BLaER1 (cell line): Measurements from ENCODE around the gene MRPL17.
"Not testable (repeated sequence)": the region's sequence is repeated elsewhere in the genome, so short reads cannot be mapped to it uniquely, and the experiment has no call there.

Experiments used
- H3K27ac ChIP-seq: shearing (Covaris generic); formaldehyde crosslinking; 2 replicates; pipeline ENCODE4 v1.8.1; 2022
- H3K27me3 ChIP-seq: shearing (Covaris generic); formaldehyde crosslinking; 2 replicates; pipeline ENCODE4 v1.8.1; 2022
- H3K36me3 ChIP-seq: shearing (Covaris generic); formaldehyde crosslinking; 2 replicates; pipeline ENCODE4 v1.8.1; 2022
- H3K4me1 ChIP-seq: shearing (Covaris generic); formaldehyde crosslinking; 2 replicates; pipeline ENCODE4 v1.8.1; 2022
- H3K4me2 ChIP-seq: shearing (Covaris generic); formaldehyde crosslinking; 2 replicates; pipeline ENCODE4 v1.8.1; 2022
- H3K4me3 ChIP-seq: shearing (Covaris generic); formaldehyde crosslinking; 2 replicates; pipeline ENCODE4 v1.8.1; 2022
- H3K9ac ChIP-seq: shearing (Covaris generic); formaldehyde crosslinking; 2 replicates; pipeline ENCODE4 v1.8.1; 2022
- H3K9me3 ChIP-seq: shearing (Covaris generic); formaldehyde crosslinking; 2 replicates; pipeline ENCODE4 v1.8.1; 2022
- H4K20me1 ChIP-seq: shearing (Covaris generic); formaldehyde crosslinking; 2 replicates; pipeline ENCODE4 v1.8.1; 2022
- Cebpa-rat ChIP-seq: shearing (Covaris generic); IDR thresholded peaks from 2 replicates; pipeline ENCODE4 v1.8.1; 2022

The MRPL17 gene

GRCh38 chr11:6705905-6706535 is 22.9 kb upstream of the MRPL17 start:
- Histone ChIP-seq H3K36me3 (no peaks in the 10 kb centered on the region), H4K20me1 (no peaks in the 10 kb centered on the region), H3K4me2 (no peak overlapping the region), H3K27me3 (no peaks in the 10 kb centered on the region), H3K9me3 (no peaks in the 10 kb centered on the region), H3K4me1 (no peaks in the 10 kb centered on the region), H3K4me3 (no peak overlapping the region), H3K9ac (no peak overlapping the region), H3K27ac (no peak overlapping the region)
- no peak for TF ChIP-seq Cebpa-rat

GRCh38 chr11:6703247-6704063 is 20.3 kb upstream of the MRPL17 start:
- Histone ChIP-seq H3K4me2 (no peak overlapping the region), H4K20me1 (no peaks in the 10 kb centered on the region), H3K9me3 (no peaks in the 10 kb centered on the region), H3K27ac (no peak overlapping the region), H3K36me3 (no peaks in the 10 kb centered on the region), H3K4me1 (no peaks in the 10 kb centered on the region), H3K4me3 (no peak overlapping the region), H3K27me3 (no peaks in the 10 kb centered on the region), H3K9ac (no peak overlapping the region)
- peak; percentile 81 for TF ChIP-seq Cebpa-rat

DNA sequence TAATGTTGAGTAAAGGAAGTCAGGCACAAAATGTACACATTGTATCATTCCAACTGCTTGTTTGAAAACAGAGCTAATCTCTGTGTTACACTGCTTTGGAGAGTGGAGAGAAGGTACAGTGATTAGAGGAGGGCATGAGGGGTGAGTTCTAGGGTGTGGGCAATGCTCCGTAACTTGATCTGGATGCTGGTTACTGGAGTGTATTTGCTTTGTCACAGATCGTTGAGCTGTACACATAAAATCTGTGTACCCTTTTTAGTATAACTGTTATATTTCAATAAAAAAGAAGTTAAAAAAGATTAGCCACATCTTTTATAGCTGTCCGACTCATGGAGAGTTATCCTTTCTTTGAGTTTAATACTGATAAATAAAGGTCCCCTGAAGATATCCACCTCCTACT is 18.8 kb upstream of the MRPL17 start:
- H3K9ac ChIP-seq, H4K20me1 ChIP-seq, H3K4me3 ChIP-seq: not testable (repeated sequence)

GRCh38 chr11:6695377-6695776 is 12.2 kb upstream of the MRPL17 start:
- H4K20me1 ChIP-seq, result no peaks in the 10 kb centered on the region
- H3K36me3 ChIP-seq, result no peaks in the 10 kb centered on the region
- H3K4me1 ChIP-seq, result peaks cover 8% of the 10 kb centered on the region; the same call in 1 of the 2 replicates
- no peaks in the 10 kb centered on the region for H3K27me3 ChIP-seq
- H3K9me3 ChIP-seq, result no peaks in the 10 kb centered on the region
- TF ChIP-seq Cebpa-rat, result no peak
- no peak overlapping the region for H3K9ac ChIP-seq
- H3K4me3 ChIP-seq, result no peak overlapping the region
- no peak overlapping the region for H3K4me2 ChIP-seq
- no peak overlapping the region for H3K27ac ChIP-seq

More for the DNA sequence above, 18.8 kb upstream of the MRPL17 start:
- not testable (repeated sequence) for H3K4me2 ChIP-seq, H3K27ac ChIP-seq, H3K36me3 ChIP-seq, H3K27me3 ChIP-seq, H3K4me1 ChIP-seq, H3K9me3 ChIP-seq

- Histone ChIP-seq H3K4me2 (no peak overlapping the region), H3K27me3 (no peaks in the 10 kb centered on the region), H3K4me1 (peaks cover 8% of the 10 kb centered on the region; the same call in 1 of the 2 replicates), H3K9me3 (peaks cover 5% of the 10 kb centered on the region; the same call in 1 of the 2 replicates), H3K27ac (no peak overlapping the region), H3K4me3 (no peak overlapping the region), H4K20me1 (no peaks in the 10 kb centered on the region), H3K36me3 (no peaks in the 10 kb centered on the region), H3K9ac (no peak overlapping the region)
- no peak for TF ChIP-seq Cebpa-rat
Observed at GRCh38 chr11:6694229-6694535, 11.0 kb upstream of the MRPL17 start.

DNA sequence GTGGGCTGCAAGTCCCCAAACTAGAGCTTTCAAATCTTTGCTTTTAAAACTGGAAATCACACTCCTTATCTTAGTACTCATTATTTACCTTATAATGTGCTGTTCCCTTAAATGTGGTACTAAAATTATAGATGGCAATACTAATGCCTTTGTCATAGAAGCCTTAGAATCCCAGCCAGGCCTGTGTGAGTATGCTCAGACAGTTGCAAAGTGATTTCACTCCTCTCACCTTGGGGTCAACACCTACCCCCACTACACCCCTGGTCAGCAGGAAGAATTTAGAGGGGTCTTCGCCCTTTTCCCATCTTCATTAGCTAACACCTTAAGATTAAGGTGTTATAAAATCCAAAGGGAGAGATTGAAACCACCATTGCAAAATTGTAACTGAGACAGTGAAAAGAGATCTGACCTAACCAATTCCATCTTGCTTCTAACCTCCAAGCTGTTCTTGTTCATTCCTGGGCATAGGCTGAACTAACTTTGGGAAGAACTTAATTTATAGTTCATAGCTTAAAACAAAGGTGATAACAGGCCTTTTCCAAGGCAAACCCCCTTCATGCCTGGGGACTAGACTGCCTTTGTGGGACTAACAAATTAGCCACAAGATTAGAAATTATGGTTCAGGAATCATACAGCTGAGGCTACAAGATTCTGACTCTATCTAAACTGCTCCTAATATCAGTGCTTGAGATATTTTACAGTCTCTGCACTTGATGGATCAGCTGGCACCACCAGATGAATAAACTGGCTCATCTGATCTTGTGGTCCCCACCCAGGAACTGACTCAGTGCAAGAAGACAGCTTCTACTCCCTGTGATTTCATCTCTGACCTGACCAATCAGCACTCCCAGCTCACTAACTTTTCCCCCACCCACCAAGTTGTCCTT is 10.4 kb upstream of the MRPL17 start:
- Histone ChIP-seq H3K27ac (no peak overlapping the region), H3K4me1 (peaks cover 8% of the 10 kb centered on the region; the same call in 1 of the 2 replicates), H4K20me1 (no peaks in the 10 kb centered on the region), H3K4me3 (no peak overlapping the region), H3K9ac (no peak overlapping the region), H3K27me3 (no peaks in the 10 kb centered on the region), H3K9me3 (peaks cover 5% of the 10 kb centered on the region; the same call in 1 of the 2 replicates), H3K36me3 (no peaks in the 10 kb centered on the region), H3K4me2 (0 out of 2 replicates have a peak overlapping the region, but pooled peaks have one; percentile 14)
- no peak for TF ChIP-seq Cebpa-rat

DNA sequence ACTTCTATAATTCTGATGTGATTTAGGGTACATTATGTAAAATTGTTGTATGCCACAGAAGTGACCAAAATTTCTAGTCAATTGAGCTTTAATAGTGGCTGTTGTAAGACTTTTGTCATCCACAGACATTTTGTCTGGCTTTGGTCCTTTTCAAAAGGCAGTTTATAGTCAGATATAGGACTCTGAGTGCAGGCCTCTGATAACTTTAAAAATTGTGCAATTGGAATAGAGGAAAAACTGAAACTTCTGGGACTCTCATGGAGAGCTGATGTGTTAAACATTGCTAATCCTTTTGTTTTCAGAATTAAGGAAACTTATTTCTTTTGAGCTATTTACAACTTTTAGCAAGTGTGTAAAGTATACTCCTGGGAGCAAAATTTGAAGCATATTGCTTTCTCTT is 9.0 kb upstream of the MRPL17 start:
- H3K9ac ChIP-seq, result no peak overlapping the region
- no peak overlapping the region for H3K27ac ChIP-seq
- no peaks in the 10 kb centered on the region for H3K27me3 ChIP-seq
- no peak overlapping the region for H3K4me3 ChIP-seq
- peaks cover 5% of the 10 kb centered on the region; the same call in 1 of the 2 replicates for H3K9me3 ChIP-seq
- H4K20me1 ChIP-seq, result no peaks in the 10 kb centered on the region
- TF ChIP-seq Cebpa-rat, result no peak
- peaks cover 8% of the 10 kb centered on the region; the same call in 1 of the 2 replicates for H3K4me1 ChIP-seq
- no peak overlapping the region for H3K4me2 ChIP-seq
- no peaks in the 10 kb centered on the region for H3K36me3 ChIP-seq

- H4K20me1 ChIP-seq, H3K27ac ChIP-seq, H3K36me3 ChIP-seq, H3K4me2 ChIP-seq, H3K9ac ChIP-seq, H3K27me3 ChIP-seq, H3K4me1 ChIP-seq, H3K9me3 ChIP-seq, H3K4me3 ChIP-seq: not testable (repeated sequence)
Observed at GRCh38 chr11:6690431-6691132, 7.4 kb upstream of the MRPL17 start.

- H3K9ac ChIP-seq, result no peak overlapping the region
- TF ChIP-seq Cebpa-rat, result no peak
Observed at GRCh38 chr11:6687876-6688275, 4.7 kb upstream of the MRPL17 start.

More at GRCh38 chr11:6687876-6688275, 4.7 kb upstream of the MRPL17 start:
- no peaks in the 10 kb centered on the region for H3K27me3 ChIP-seq
- peaks cover 5% of the 10 kb centered on the region for H3K4me1 ChIP-seq
- H3K4me2 ChIP-seq, result no peak overlapping the region
- no peak overlapping the region for H3K27ac ChIP-seq
- peaks cover 5% of the 10 kb centered on the region; the same call in 1 of the 2 replicates for H3K9me3 ChIP-seq
- no peak overlapping the region for H3K4me3 ChIP-seq
- no peaks in the 10 kb centered on the region for H3K36me3 ChIP-seq
- no peaks in the 10 kb centered on the region for H4K20me1 ChIP-seq
